HEK293T (cell line): ENCODE data around the gene OR2H2.

ENCODE experiments used
- BHLHE40 ChIP-seq: fragments of 450-650 bp; IDR thresholded peaks from 2 replicates; pipeline ENCODE4 v1.6.1; 2016; ENCODE audit warnings: mild to moderate bottlenecking, moderate library complexity, borderline replicate concordance
- ELF4 ChIP-seq: fragments of 450-650 bp; IDR thresholded peaks from 2 replicates; pipeline ENCODE4 v1.6.1; 2017; ENCODE audit warnings: antibody characterized with exemption
- FOXA1 ChIP-seq: fragments of 450-650 bp; IDR thresholded peaks from 2 replicates; pipeline ENCODE4 v1.6.1; 2016; ENCODE audit warnings: mild to moderate bottlenecking
- HDGF ChIP-seq: fragments of 450-650 bp; IDR thresholded peaks from 2 replicates; pipeline ENCODE4 v1.6.1; 2017; ENCODE audit warnings: antibody characterized with exemption, borderline replicate concordance
- PKNOX1 ChIP-seq: fragments of 450-650 bp; IDR thresholded peaks from 2 replicates; pipeline ENCODE4 v1.6.1; 2016
- SP1 ChIP-seq: fragments of 450-650 bp; IDR thresholded peaks from 2 replicates; pipeline ENCODE4 v1.6.1; 2017
- SUZ12 ChIP-seq: fragments of 450-650 bp; IDR thresholded peaks from 2 replicates; pipeline ENCODE4 v1.6.1; 2016; ENCODE audit warnings: mild to moderate bottlenecking
- ZNF384 ChIP-seq: fragments of 450-650 bp; IDR thresholded peaks from 2 replicates; pipeline ENCODE4 v1.6.1; 2016

GRCh38 chr6:29577544-29577943 is 7.4 kb upstream of the OR2H2 start:
- TF ChIP-seq ZNF384 (no peak), ELF4 (no peak), SUZ12 (no peak), BHLHE40 (no peak), FOXA1 (no peak), SP1 (no peak), PKNOX1 (no peak), HDGF (no peak)
